ENCODE results near the gene RAET1L. TPM values are rescaled to one million over a fixed set of nuclear protein-coding genes. Genes with fewer than 3 reads are reported as not detected.

RAET1L gene
- total RNA-seq, 1 donor from 2014 or later: not detected

GRCh38 chr6:150033207-150033771 is 8.0 kb upstream of the RAET1L start:
- Histone ChIP-seq H3K27ac (no peak overlapping the region), H3K36me3 (no peaks in the 10 kb centered on the region), H3K4me3 (no peak overlapping the region), H3K27me3 (no peaks in the 10 kb centered on the region), H3K9me3 (no peaks in the 10 kb centered on the region), H3K4me1 (peaks cover 4 to 9% of the 10 kb centered on the region in 2 donors)
- peak in 1 of 2 donors; percentile 44 for DNase-seq (ENCODE audit: low spot score in 2 of 2)
- intact Hi-C loops (cut with DNase I): no loop called here
- TF ChIP-seq CTCF (IDR thresholded peaks at IDR 0.05): no peak

- H3K4me3 ChIP-seq: no peak overlapping the region
- DNase-seq (ENCODE audit: low spot score in 2 of 2): peak in 1 of 2 donors; percentile 4
- H3K9me3 ChIP-seq: no peaks in the 10 kb centered on the region
- H3K4me1 ChIP-seq: peaks cover 0 to 3% of the 10 kb centered on the region in 2 donors
- no peaks in the 10 kb centered on the region for H3K27me3 ChIP-seq
- H3K36me3 ChIP-seq: no peaks in the 10 kb centered on the region
- H3K27ac ChIP-seq: no peak overlapping the region
- intact Hi-C loops (cut with DNase I): no loop called here
- no peak for TF ChIP-seq CTCF (IDR thresholded peaks at IDR 0.05)
These were observed 7.3 kb upstream of the RAET1L start for GRCh38 chr6:150032598-150032997.

GRCh38 chr6:150030611-150031010 is 5.3 kb upstream of the RAET1L start:
- H3K27ac ChIP-seq: no peak overlapping the region
- no peaks in the 10 kb centered on the region for H3K9me3 ChIP-seq
- H3K36me3 ChIP-seq: no peaks in the 10 kb centered on the region
- peaks cover 0 to 3% of the 10 kb centered on the region in 2 donors for H3K4me1 ChIP-seq
- peak in 1 of 2 donors; percentile 42 for DNase-seq (ENCODE audit: low spot score in 2 of 2)
- no peaks in the 10 kb centered on the region for H3K27me3 ChIP-seq
- no peak for TF ChIP-seq CTCF (IDR thresholded peaks at IDR 0.05)
- H3K4me3 ChIP-seq: no peak overlapping the region
- intact Hi-C loops (cut with DNase I): no loop called here

GRCh38 chr6:150029749-150030148 is 4.4 kb upstream of the RAET1L start:
- H3K4me3 ChIP-seq: no peak overlapping the region
- no peaks in the 10 kb centered on the region for H3K9me3 ChIP-seq
- no peaks in the 10 kb centered on the region for H3K36me3 ChIP-seq
- H3K4me1 ChIP-seq: peaks cover 0 to 11% of the 10 kb centered on the region in 2 donors
- H3K27ac ChIP-seq: no peak overlapping the region
- intact Hi-C loops (cut with DNase I): no loop called here
- TF ChIP-seq CTCF (IDR thresholded peaks at IDR 0.05): no peak
- DNase-seq (ENCODE audit: low spot score in 2 of 2): peak in 1 of 2 donors; percentile 28
- H3K27me3 ChIP-seq: peaks cover 4% of the 10 kb centered on the region

- intact Hi-C loops (cut with DNase I): no loop called here
- Histone ChIP-seq H3K27ac (no peak overlapping the region), H3K4me1 (peaks cover 0 to 11% of the 10 kb centered on the region in 2 donors), H3K36me3 (no peaks in the 10 kb centered on the region), H3K9me3 (no peaks in the 10 kb centered on the region), H3K4me3 (no peak overlapping the region), H3K27me3 (peaks cover 4% of the 10 kb centered on the region)
- DNase-seq (ENCODE audit: low spot score in 2 of 2): no peak
- TF ChIP-seq CTCF (IDR thresholded peaks at IDR 0.05): no peak
These were observed 3.9 kb upstream of the RAET1L start for GRCh38 chr6:150029276-150029675.

GRCh38 chr6:150028799-150029198 is 3.5 kb upstream of the RAET1L start:
- Histone ChIP-seq H3K36me3 (no peaks in the 10 kb centered on the region), H3K4me1 (peaks cover 0 to 11% of the 10 kb centered on the region in 2 donors), H3K9me3 (no peaks in the 10 kb centered on the region), H3K27ac (no peak overlapping the region), H3K4me3 (no peak overlapping the region), H3K27me3 (peaks cover 4% of the 10 kb centered on the region)
- intact Hi-C loops (cut with DNase I): no loop called here
- TF ChIP-seq CTCF (IDR thresholded peaks at IDR 0.05): no peak
- peak in 1 of 2 donors; percentile 61 for DNase-seq (ENCODE audit: low spot score in 2 of 2)

All from ascending aorta (tissue), 2 donors.